ENCODE results near the gene CSNK2A3. TPM values are rescaled to one million over a fixed set of nuclear protein-coding genes. Genes with fewer than 3 reads are reported as not detected.

The CSNK2A3 gene
- total RNA-seq, 1 experiment from 2014 or later, result 1.4 TPM

- intact Hi-C loops (cut with micrococcal nuclease; ENCODE audit: unreplicated experiment), result no loop called here
- H3K27ac ChIP-seq (ENCODE audit: low read depth, low read length, poor library complexity, severe bottlenecking), result no peak overlapping the region
- no peaks in the 10 kb centered on the region for H3K36me3 ChIP-seq (ENCODE audit: insufficient read depth, low read length, poor library complexity, severe bottlenecking)
- TF ChIP-seq CTCF (conservative IDR thresholded peaks at IDR 0.05; ENCODE audit: low read depth, low read length), result no peak
- TF ChIP-seq EZH2 (IDR thresholded peaks at IDR 0.05; ENCODE audit: borderline replicate concordance, low read depth, low read length, poor library complexity, severe bottlenecking), result no peak
- H3K4me1 ChIP-seq (ENCODE audit: insufficient read depth, low read length, poor library complexity, severe bottlenecking), result no peaks in the 10 kb centered on the region
- ChIA-PET CTCF (no interaction called here), POLR2A (ENCODE audit: low non-redundant PET) (no interaction called here)
- no TSS peak for BruUV-seq (replicated peaks)
- no peak for DNase-seq (ENCODE audit: low spot score)
- no peak overlapping the region for H3K4me3 ChIP-seq (ENCODE audit: low read depth, low read length, poor library complexity, severe bottlenecking)
- H3K27me3 ChIP-seq (replicated peaks; ENCODE audit: insufficient read depth, low read depth, low read length, poor library complexity), result no peaks in the 10 kb centered on the region
- H3K9me3 ChIP-seq (ENCODE audit: low read depth, low read length, poor library complexity, severe bottlenecking), result no peaks in the 10 kb centered on the region
These were observed 43.4 kb upstream of the CSNK2A3 start for GRCh38 chr11:11396301-11397035.

GRCh38 chr11:11395126-11395525, 42.1 kb upstream of the CSNK2A3 start:
- Histone ChIP-seq H3K4me1 (ENCODE audit: insufficient read depth, low read length, poor library complexity, severe bottlenecking) (no peaks in the 10 kb centered on the region), H3K27me3 (replicated peaks; ENCODE audit: insufficient read depth, low read depth, low read length, poor library complexity) (no peaks in the 10 kb centered on the region), H3K36me3 (ENCODE audit: insufficient read depth, low read length, poor library complexity, severe bottlenecking) (no peaks in the 10 kb centered on the region), H3K27ac (ENCODE audit: low read depth, low read length, poor library complexity, severe bottlenecking) (no peak overlapping the region), H3K4me3 (ENCODE audit: low read depth, low read length, poor library complexity, severe bottlenecking) (no peak overlapping the region), H3K9me3 (ENCODE audit: low read depth, low read length, poor library complexity, severe bottlenecking) (no peaks in the 10 kb centered on the region)
- CTCF ChIA-PET, result no interaction called here
- intact Hi-C loops (cut with micrococcal nuclease; ENCODE audit: unreplicated experiment), result no loop called here
- TF ChIP-seq CTCF (conservative IDR thresholded peaks at IDR 0.05; ENCODE audit: low read depth, low read length) (no peak), EZH2 (IDR thresholded peaks at IDR 0.05; ENCODE audit: borderline replicate concordance, low read depth, low read length, poor library complexity, severe bottlenecking) (no peak)
- DNase-seq (ENCODE audit: low spot score), result no peak
- POLR2A ChIA-PET (ENCODE audit: low non-redundant PET), result no interaction called here
- no TSS peak for BruUV-seq (replicated peaks)

GRCh38 chr11:11394241-11394640, 41.2 kb upstream of the CSNK2A3 start:
- intact Hi-C loops (cut with micrococcal nuclease; ENCODE audit: unreplicated experiment), result no loop called here
- no TSS peak for BruUV-seq (replicated peaks)
- TF ChIP-seq EZH2 (IDR thresholded peaks at IDR 0.05; ENCODE audit: borderline replicate concordance, low read depth, low read length, poor library complexity, severe bottlenecking), result no peak
- no peak for TF ChIP-seq CTCF (conservative IDR thresholded peaks at IDR 0.05; ENCODE audit: low read depth, low read length)
- no peak overlapping the region for H3K4me3 ChIP-seq (ENCODE audit: low read depth, low read length, poor library complexity, severe bottlenecking)
- H3K4me1 ChIP-seq (ENCODE audit: insufficient read depth, low read length, poor library complexity, severe bottlenecking), result no peaks in the 10 kb centered on the region
- H3K27me3 ChIP-seq (replicated peaks; ENCODE audit: insufficient read depth, low read depth, low read length, poor library complexity), result no peaks in the 10 kb centered on the region
- DNase-seq (ENCODE audit: low spot score), result no peak
- no peak overlapping the region for H3K27ac ChIP-seq (ENCODE audit: low read depth, low read length, poor library complexity, severe bottlenecking)
- H3K9me3 ChIP-seq (ENCODE audit: low read depth, low read length, poor library complexity, severe bottlenecking), result no peaks in the 10 kb centered on the region
- ChIA-PET POLR2A (ENCODE audit: low non-redundant PET) (no interaction called here), CTCF (no interaction called here)
- no peaks in the 10 kb centered on the region for H3K36me3 ChIP-seq (ENCODE audit: insufficient read depth, low read length, poor library complexity, severe bottlenecking)
